Embryonic facial prominence (tissue), 1 donor: ENCODE data around the gene TYMS.
"Not testable (repeated sequence)": the region's sequence is repeated elsewhere in the genome, so short reads cannot be mapped to it uniquely, and the experiment has no call there.

Experiments used
- DNase-seq: peaks from one replicate; pipeline ENCODE4 v3.0.0-alpha.2; 2016; ENCODE audit errors: extremely low spot score

TYMS gene

GRCh38 chr18:677951-678381, 20.5 kb downstream of the TYMS start:
- DNase-seq = no peak

- DNase-seq = no peak
These were observed 21.2 kb downstream of the TYMS start for GRCh38 chr18:678482-679182.

- no peak for DNase-seq
These were observed 22.1 kb downstream of the TYMS start for GRCh38 chr18:679516-679915.

- no peak for DNase-seq
These were observed 22.9 kb downstream of the TYMS start for GRCh38 chr18:680392-680791.

- DNase-seq = no peak
These were observed 24.5 kb downstream of the TYMS start for GRCh38 chr18:681985-682384.

- DNase-seq = not testable (repeated sequence)
These were observed 25.0 kb downstream of the TYMS start for GRCh38 chr18:682416-682815.

GRCh38 chr18:682833-683232, 25.4 kb downstream of the TYMS start:
- DNase-seq = no peak

- no peak for DNase-seq
These were observed 26.1 kb downstream of the TYMS start for GRCh38 chr18:683531-683930.

GRCh38 chr18:685438-685837, 28.0 kb downstream of the TYMS start:
- DNase-seq = no peak

- no peak for DNase-seq
These were observed 29.1 kb downstream of the TYMS start for GRCh38 chr18:686339-687111.

- DNase-seq = no peak
These were observed 30.9 kb downstream of the TYMS start for GRCh38 chr18:688323-688722.

- no peak for DNase-seq
These were observed 35.4 kb downstream of the TYMS start for GRCh38 chr18:692824-693223.

- DNase-seq = no peak
These were observed 36.2 kb downstream of the TYMS start for GRCh38 chr18:693466-694187.

- no peak for DNase-seq
These were observed 39.6 kb downstream of the TYMS start for GRCh38 chr18:697012-697411.

GRCh38 chr18:697800-698199, 40.3 kb downstream of the TYMS start:
- no peak for DNase-seq

- DNase-seq = no peak
These were observed 45.9 kb downstream of the TYMS start for GRCh38 chr18:703213-703967.

- DNase-seq = no peak
These were observed 49.0 kb downstream of the TYMS start for GRCh38 chr18:706405-706804.

GRCh38 chr18:708096-708495, 50.6 kb downstream of the TYMS start:
- no peak for DNase-seq

- no peak for DNase-seq
These were observed 52.3 kb downstream of the TYMS start for GRCh38 chr18:709771-710170.

GRCh38 chr18:710418-711300, 53.2 kb downstream of the TYMS start:
- no peak for DNase-seq

- no peak for DNase-seq
These were observed 53.8 kb downstream of the TYMS start for GRCh38 chr18:711310-711656.
